Transverse colon (tissue), 4 donors: ENCODE measurements around the gene EIF5A. TPM values are rescaled to one million over a fixed set of nuclear protein-coding genes. Genes with fewer than 3 reads are reported as not detected.

Source experiments
- DNase-seq: peaks from one replicate; pipeline ENCODE4 v3.0.0-alpha.2; 2019
- H3K27ac ChIP-seq, 4 donors: fragments of 200-600 bp; sonication (generic); 2 replicates each; pipeline ENCODE4 v1.5.1; 2016 to 2018; ENCODE audit warnings: inconsistent platforms in 4 of 4
- H3K27me3 ChIP-seq: fragments of 200-600 bp; sonication (generic); 2 replicates; pipeline ENCODE4 v1.5.1; 2017; ENCODE audit warnings: inconsistent platforms
- H3K36me3 ChIP-seq, 4 donors: fragments of 200-600 bp; sonication (generic); 2 replicates each; pipeline ENCODE4 v1.5.1; 2017 to 2019; ENCODE audit warnings: inconsistent platforms in 4 of 4
- H3K4me1 ChIP-seq, 4 donors: fragments of 200-600 bp; sonication (generic); 2 replicates each; pipeline ENCODE4 v1.5.1; 2017 to 2020; ENCODE audit warnings: inconsistent platforms in 4 of 4
- H3K4me3 ChIP-seq, 4 donors: fragments of 200-600 bp; sonication (generic); 1 replicate in 1 of 4; 2 replicates in 3 of 4; pipeline versions ENCODE4 v1.5.1 to v1.6.1; 2017 to 2019; ENCODE audit warnings: inconsistent platforms in 4 of 4
- H3K9me3 ChIP-seq, 2 donors: fragments of 200-600 bp; sonication (generic); 2 replicates each; pipeline ENCODE4 v1.5.1; 2017 to 2019; ENCODE audit warnings: inconsistent platforms in 2 of 2
- CTCF ChIP-seq, 5 experiments: fragments of 200-600 bp in 3 of 5; fragments of 450-650 bp in 2 of 5; sonication (generic) in 3 of 5; IDR thresholded peaks; 1 replicate in 2 of 5; 2 replicates in 3 of 5; pipeline ENCODE4 v1.5.1; 2016 to 2017; ENCODE audit warnings: antibody characterized with exemption in 5 of 5, inconsistent platforms in 3 of 5, mild to moderate bottlenecking in 2 of 5, moderate library complexity in 1 of 5
- EP300 ChIP-seq: sonication (generic); formaldehyde crosslinking; IDR thresholded peaks from one replicate; pipeline ENCODE4 v1.6.1; 2017; ENCODE audit warnings: antibody characterized with exemption, low read depth
- POLR2A ChIP-seq: fragments of 450-650 bp; IDR thresholded peaks from one replicate; pipeline ENCODE4 v1.6.1; 2016; ENCODE audit warnings: antibody characterized with exemption, mild to moderate bottlenecking, moderate library complexity
- POLR2AphosphoS5 ChIP-seq, 3 donors: sonication (generic); formaldehyde crosslinking; IDR thresholded peaks; one replicate each; pipeline ENCODE4 v1.6.1; 2016; ENCODE audit warnings: antibody characterized with exemption in 3 of 3
- WGBS, 2 donors: methylation state at CpG; one replicate each; pipeline ENCODE4 v1.1.5; 2018; ENCODE audit warnings: low coverage in 1 of 2; 5-methylcytosine and 5-hydroxymethylcytosine counted together
- in situ Hi-C, 4 donors: fragments of 200-750 bp; cut with MboI; loops; one replicate each; pipeline versions ENCODE4 v1.15.0 to v1.15.1; 2017; ENCODE audit warnings: low sequenced_read_pairs in 3 of 4, low pct_ligation_motif_present in 1 of 4, low pct_unique_long_range_greater_than_20kb in 1 of 4
- intact Hi-C: fragments of 100-400 bp; cut with DNase I; formaldehyde crosslinking; loops from one replicate; pipeline ENCODE4 v1.15.1; 2023; ENCODE audit warnings: low total_unique reads
- total RNA-seq, 4 donors: library from RNA; depleted of rRNA; stranded (reverse); fragments of >200 nt; gene quantifications; one replicate each; pipeline ENCODE4 v1.1.0, GENCODE V29; 2016

The EIF5A gene
- total RNA-seq, result 100 to 1,000 TPM in 3 of 4 donors, 10 to 100 TPM in 1; 91.3 to 188 (median 149) TPM

DNA sequence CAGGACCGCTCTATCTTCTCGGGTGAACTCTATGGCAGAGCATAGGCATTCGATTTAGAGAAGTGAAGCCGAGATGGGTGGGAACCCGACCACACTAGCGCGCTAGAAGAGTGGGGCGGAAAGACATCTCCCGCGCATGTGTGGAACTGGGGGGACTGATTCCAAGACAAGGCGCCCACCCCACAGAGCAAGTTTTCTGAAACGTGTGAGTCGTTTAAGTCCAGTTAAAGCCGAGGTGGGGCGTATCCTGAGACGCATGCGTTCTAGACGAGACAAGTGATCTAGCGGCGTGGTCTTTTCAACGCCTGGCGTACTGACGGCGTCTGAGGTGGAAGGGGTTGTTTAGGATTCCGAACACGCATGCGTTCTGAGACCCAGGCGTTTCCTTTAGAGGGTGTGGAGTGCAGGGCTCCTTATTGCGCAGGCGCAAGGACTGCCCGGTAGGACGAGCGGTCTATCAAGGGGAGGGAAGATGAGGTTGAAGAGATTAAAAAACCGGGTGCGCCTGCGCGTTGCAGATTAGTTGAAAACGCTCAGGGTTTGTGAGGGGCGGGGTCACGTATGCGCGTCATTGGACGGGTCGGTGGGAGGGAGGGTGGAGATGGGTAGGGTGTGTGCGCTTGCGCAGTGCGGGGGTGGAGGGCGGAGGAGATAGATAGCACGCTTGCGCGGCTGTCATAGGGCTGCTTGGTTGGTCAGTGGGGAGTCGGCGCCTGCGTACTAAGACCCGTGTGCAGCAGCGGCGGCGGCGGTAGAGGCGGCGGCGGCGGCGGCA lies at the start of gene EIF5A:
Gene EIF5A (plus strand): TSS at position 718 of the 775 bp plus-strand sequence. CDS start 2,008 bp downstream, outside the sequence.
- intact Hi-C loops, result no loop called here

GRCh38 chr17:7258731-7259554 lies 48.5 kb upstream of the EIF5A start:
- Histone ChIP-seq H3K36me3 (peaks cover 0 to 10% (median 0%) of the 10 kb centered on the region in 4 donors), H3K27ac (peak overlapping the region; percentile 88 to 96 (median 94)), H3K9me3 (no peaks in the 10 kb centered on the region), H3K27me3 (peaks cover 32% of the 10 kb centered on the region), H3K4me1 (peaks cover 0 to 59% (median 31%) of the 10 kb centered on the region in 4 donors), H3K4me3 (peak overlapping the region in 1 of 4 donors; percentile 60)
- in situ Hi-C loops, result no loop called here
- 47 to 73% methylated on average over 2 to 7 of the region's 7 CpGs for WGBS, 2 donors
- TF ChIP-seq CTCF (IDR thresholded peaks at IDR 0.05), result no peak
- TF ChIP-seq POLR2A, result peak; percentile 84
- peak; percentile 83 to 96 (median 90) for TF ChIP-seq POLR2AphosphoS5 (IDR thresholded peaks at IDR 0.05)
- TF ChIP-seq EP300, result peak; percentile 65
- DNase-seq, result peak; percentile 85
- intact Hi-C loops, result no loop called here

More for the DNA sequence above, at the start of gene EIF5A:
- Histone ChIP-seq H3K4me1 (peaks cover 11 to 30% (median 24%) of the 10 kb centered on the region in 4 donors), H3K36me3 (peaks cover 0 to 23% (median 12%) of the 10 kb centered on the region in 4 donors), H3K27me3 (no peaks in the 10 kb centered on the region), H3K4me3 (peak within 1 kb of the TSS; percentile 85 to 99 (median 96)), H3K9me3 (no peaks in the 10 kb centered on the region), H3K27ac (peak within 1 kb of the TSS; percentile 99 to 100 (median 100))
- in situ Hi-C loops, result no loop called here
- DNase-seq, result peak; percentile 100
- TF ChIP-seq POLR2AphosphoS5 (IDR thresholded peaks at IDR 0.05) (peak; percentile 93 to 97 (median 94)), EP300 (no peak), CTCF (IDR thresholded peaks at IDR 0.05) (no peak), POLR2A (peak; percentile 89)
- WGBS, 2 donors, result 1% methylated on average over 64 of the region's 64 CpGs; no CpG with 5 or more reads in 1 of the 2 donors

- H3K9me3 ChIP-seq, result no peaks in the 10 kb centered on the region
- peak; percentile 42 for DNase-seq
- in situ Hi-C loops (no loop called here), intact Hi-C loops (no loop called here)
- peak overlapping the region in 3 of 4 donors; percentile 46 to 72 (median 60) for H3K4me3 ChIP-seq
- H3K4me1 ChIP-seq, result peaks cover 0 to 60% (median 34%) of the 10 kb centered on the region in 4 donors
- H3K36me3 ChIP-seq, result peaks cover 0 to 10% (median 0%) of the 10 kb centered on the region in 4 donors
- peak overlapping the region; percentile 88 to 96 (median 94) for H3K27ac ChIP-seq
- H3K27me3 ChIP-seq, result peaks cover 37% of the 10 kb centered on the region
- WGBS, 2 donors, result 64% methylated on average over 6 of the region's 6 CpGs; no CpG with 5 or more reads in 1 of the 2 donors
- TF ChIP-seq EP300, result no peak
- TF ChIP-seq CTCF (IDR thresholded peaks at IDR 0.05), result no peak
- TF ChIP-seq POLR2A, result no peak
- TF ChIP-seq POLR2AphosphoS5 (IDR thresholded peaks at IDR 0.05), result no peak
These were observed 47.9 kb upstream of the EIF5A start for GRCh38 chr17:7259555-7259889.

DNA sequence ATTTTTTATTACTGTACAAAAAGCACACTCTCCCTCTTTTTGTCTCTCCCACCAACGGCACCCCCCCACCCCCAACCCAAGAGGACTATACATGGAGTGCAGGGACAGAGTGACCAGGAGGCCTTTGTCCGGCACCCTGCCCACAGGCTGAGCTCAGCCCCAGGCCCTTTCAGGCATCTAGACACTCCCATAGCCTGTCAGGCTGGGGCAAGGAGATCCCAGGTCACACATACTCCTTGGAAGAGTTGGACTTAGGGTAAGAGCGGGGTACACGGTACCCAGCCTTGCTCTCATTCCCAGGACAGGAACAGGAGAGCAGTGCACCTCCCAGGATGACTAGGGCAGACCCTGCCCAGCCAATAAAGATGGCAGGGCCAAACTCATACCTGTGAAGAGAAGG lies 47.3 kb upstream of the EIF5A start:
- 59% methylated on average over 4 of the region's 4 CpGs; no CpG with 5 or more reads in 1 of the 2 donors for WGBS, 2 donors
- TF ChIP-seq POLR2AphosphoS5 (IDR thresholded peaks at IDR 0.05) (peak in 2 of 3 donors; percentile 14 to 89), EP300 (no peak)
- in situ Hi-C loops, result no loop called here
- Histone ChIP-seq H3K4me3 (peak overlapping the region in 3 of 4 donors; percentile 46 to 72 (median 60)), H3K27me3 (peaks cover 39% of the 10 kb centered on the region), H3K9me3 (no peaks in the 10 kb centered on the region), H3K36me3 (peaks cover 0 to 10% (median 0%) of the 10 kb centered on the region in 4 donors), H3K4me1 (peaks cover 0 to 62% (median 36%) of the 10 kb centered on the region in 4 donors), H3K27ac (peak overlapping the region; percentile 88 to 96 (median 94))
- intact Hi-C loops, result no loop called here
- peak; percentile 37 for DNase-seq
